ENCODE results near the gene NAE1.
"Not testable (repeated sequence)": the region's sequence is repeated elsewhere in the genome, so short reads cannot be mapped to it uniquely, and the experiment has no call there.

NAE1 gene

GRCh38 chr16:66830422-66831404 lies at the start of gene NAE1:
TSS of gene NAE1 (minus strand) at chr16:66830976. CDS start at chr16:66830899, 77 bp downstream.
- DNase-seq (ENCODE audit: low read depth in 2 of 2): peak; percentile 69 to 72

GRCh38 chr16:66878067-66878466 lies 47.3 kb upstream of the NAE1 start:
- DNase-seq (ENCODE audit: low read depth in 2 of 2): no peak

DNA sequence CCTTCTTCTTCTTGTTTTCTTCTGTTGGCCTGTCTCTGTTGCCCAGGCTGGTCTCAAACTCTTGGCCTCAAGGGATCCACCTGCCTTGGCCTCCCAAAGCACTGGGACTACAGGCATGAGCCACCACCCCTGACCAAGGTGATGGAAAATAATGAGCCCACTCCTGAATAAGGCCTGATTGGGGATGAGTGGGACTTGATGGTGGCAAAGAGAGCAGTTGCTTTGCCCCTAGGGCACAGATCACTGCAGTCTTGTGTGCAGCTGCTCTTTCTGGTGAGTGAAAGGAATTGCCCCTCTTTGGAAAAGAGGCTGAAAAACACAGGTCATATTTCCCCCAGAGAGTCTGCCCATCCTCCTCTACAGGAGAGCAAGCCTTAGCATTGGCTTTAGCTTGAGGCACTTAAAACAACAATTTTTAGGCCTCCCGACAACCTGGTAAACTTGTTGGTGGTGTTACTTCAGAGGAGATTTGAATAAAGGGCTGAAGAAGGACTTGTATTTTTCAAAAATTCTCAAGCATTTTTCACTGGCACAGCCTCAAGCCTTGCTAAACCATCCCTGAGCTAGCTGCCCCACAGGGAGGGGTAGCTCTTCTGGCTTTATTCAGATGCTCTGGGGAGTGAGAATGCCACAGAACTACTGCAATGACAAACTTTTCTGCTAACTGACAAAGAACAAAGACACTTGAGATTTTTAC lies 43.5 kb upstream of the NAE1 start:
- DNase-seq (ENCODE audit: low read depth in 2 of 2): peak in 1 of 2 experiments; percentile 9

DNA sequence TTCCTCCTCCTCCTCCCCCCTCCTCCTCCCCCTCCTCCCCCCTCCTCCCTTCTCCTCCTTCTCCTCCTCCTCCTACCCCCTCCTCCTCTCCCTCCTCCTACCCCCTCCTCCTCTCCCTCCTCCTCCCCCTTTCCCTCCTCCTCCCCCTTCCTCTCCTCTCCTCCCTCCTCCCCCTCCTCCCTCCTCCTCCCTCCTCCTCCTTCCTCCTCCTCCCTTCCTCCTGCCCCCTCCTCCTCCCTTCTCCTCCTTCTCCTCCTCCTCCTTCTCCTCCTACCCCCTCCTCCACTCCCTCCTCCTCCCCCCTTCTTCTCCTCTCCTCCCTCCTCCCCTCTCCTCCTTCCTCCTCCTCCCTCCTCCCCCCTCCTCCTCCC lies 42.9 kb upstream of the NAE1 start:
- no peak for DNase-seq (ENCODE audit: low read depth in 2 of 2)

- DNase-seq (ENCODE audit: low read depth in 2 of 2): peak; percentile 97 to 98
Measured at GRCh38 chr16:66872943-66873684, 42.3 kb upstream of the NAE1 start.

DNA sequence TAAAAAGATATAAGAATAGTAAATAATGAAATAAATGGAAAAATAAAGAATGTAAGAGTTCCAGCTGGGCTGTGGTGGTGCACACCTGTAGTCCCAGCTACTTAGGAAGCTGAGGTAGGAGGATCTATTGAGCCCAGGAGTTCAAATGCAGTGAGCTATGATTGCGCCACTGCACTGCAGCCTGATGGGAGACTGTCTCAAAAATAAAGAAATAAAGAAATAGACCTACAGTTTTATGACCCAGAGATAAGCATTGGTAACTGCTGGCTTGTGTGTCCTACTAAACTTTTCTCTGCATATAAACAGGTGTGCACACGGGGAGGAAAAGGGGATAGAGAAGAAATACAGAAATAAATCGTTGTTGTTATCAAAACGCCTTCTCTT lies 41.8 kb upstream of the NAE1 start:
- no peak for DNase-seq (ENCODE audit: low read depth in 2 of 2)

DNA sequence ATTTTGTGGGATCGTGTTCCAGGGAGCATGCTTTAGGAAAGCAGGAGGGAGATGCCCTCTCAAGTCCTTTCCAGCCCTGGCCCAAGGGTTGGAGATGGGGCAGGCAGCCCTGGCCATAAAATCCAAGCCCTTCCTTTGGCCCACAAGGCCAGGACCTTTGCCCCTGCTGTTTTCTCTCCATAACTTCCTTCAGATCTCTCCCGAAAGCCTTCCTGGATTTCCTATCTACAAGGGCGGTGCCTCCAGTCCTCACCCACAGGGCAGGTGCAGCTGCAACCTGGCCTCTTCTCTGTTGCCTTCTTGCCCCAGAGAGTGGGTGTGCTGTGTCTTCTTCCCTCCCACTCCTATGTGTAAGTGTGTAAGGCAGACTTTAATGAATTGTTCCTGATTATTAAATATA lies 41.1 kb upstream of the NAE1 start:
- DNase-seq (ENCODE audit: low read depth in 2 of 2): no peak

DNA sequence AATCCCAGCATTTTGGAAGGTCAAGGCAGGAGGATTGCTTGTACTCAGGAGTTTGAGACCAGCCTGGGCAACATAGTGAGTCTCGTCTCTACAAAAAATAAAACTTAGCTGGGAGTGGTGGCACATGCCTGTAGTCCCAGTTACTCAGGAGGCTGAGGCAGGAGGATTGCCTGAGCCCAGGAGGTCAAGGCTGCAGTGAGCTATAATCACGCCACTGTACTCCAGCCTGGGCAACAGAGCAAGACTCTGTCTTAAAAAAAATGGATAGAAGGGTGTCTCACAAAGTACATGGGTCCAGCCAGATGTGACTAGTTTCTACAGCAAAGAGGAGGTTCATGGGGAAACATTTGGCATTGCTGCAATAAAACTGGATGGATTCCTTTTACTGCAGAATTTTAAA lies 40.6 kb upstream of the NAE1 start:
- DNase-seq (ENCODE audit: low read depth in 2 of 2): not testable (repeated sequence)

- no peak for DNase-seq (ENCODE audit: low read depth in 2 of 2)
Measured at GRCh38 chr16:66869424-66869823, 38.6 kb upstream of the NAE1 start.

DNA sequence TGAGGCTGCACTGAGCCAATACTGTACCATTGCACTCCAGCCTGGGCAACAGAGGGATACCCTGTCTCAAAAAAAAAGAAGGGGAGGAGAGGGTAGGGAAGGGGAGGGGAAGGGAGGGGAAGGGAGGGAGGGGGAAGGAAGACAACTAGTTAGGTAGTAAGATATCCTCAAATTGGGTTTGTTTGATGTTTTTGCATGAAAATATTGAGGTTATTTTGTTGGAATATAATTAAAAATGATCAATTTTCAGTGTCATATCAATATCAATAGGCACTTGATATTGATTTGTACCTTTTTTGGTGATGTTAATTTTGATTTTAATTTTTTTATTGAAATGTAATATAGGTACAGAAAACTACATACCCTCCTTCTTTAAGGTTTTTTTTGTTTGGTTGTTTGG lies 32.9 kb upstream of the NAE1 start:
- no peak for DNase-seq (ENCODE audit: low read depth in 2 of 2)

DNA sequence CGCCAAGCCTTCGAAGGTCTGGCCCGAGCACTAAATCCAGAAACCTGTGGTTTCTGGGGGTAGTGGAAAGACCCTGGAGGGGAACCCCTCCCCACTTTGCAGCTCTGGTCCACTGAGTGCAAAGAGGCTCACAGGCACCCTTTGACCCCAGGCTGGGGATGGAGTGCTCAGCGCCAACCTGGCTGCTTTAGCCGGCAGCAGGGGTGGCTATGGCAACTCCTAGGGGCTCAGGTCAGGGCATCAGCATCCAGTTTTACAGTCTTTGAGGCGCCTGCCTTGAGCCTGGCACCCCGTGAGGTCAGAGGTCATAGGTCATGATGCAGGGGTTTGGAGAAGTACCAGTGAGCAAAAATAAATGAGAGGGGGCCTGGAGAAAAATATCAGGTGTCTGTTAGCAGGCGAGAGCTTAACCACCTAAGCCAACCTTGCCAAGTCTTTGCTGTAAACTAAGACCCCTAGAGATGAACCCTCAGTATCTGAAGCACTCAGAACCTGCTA lies 31.3 kb upstream of the NAE1 start:
- no peak for DNase-seq (ENCODE audit: low read depth in 2 of 2)

GRCh38 chr16:66859397-66860068 lies 28.8 kb upstream of the NAE1 start:
- no peak for DNase-seq (ENCODE audit: low read depth in 2 of 2)

- no peak for DNase-seq (ENCODE audit: low read depth in 2 of 2)
Measured at GRCh38 chr16:66858740-66859396, 28.1 kb upstream of the NAE1 start.

- DNase-seq (ENCODE audit: low read depth in 2 of 2): no peak
Measured at GRCh38 chr16:66857437-66857836, 26.7 kb upstream of the NAE1 start.

DNA sequence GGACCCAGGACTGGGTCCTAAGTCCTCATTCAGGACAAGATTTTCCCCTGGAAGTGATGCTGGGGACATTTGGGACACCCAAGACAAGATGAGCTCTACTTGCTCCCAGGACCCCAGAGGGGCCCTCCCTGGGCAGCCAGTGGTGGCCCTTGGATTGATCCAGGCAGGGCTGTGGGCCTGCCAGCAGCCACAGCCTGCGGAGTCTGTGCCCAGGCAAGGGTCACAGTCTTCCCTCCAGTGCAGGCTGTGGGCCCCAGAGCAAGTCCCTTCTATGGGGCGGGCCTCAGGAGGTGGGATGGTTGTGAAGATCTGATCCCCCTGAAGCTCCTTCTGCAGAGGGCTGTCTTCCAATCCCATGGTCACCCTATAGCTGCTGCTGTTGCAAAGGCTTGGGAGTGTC lies 26.0 kb upstream of the NAE1 start:
- DNase-seq (ENCODE audit: low read depth in 2 of 2): no peak

- no peak for DNase-seq (ENCODE audit: low read depth in 2 of 2)
Measured at GRCh38 chr16:66856184-66856730, 25.5 kb upstream of the NAE1 start.

GRCh38 chr16:66853261-66854139 lies 22.7 kb upstream of the NAE1 start:
- DNase-seq (ENCODE audit: low read depth in 2 of 2): no peak

- no peak for DNase-seq (ENCODE audit: low read depth in 2 of 2)
Measured at GRCh38 chr16:66851166-66851964, 20.6 kb upstream of the NAE1 start.

Data from fibroblast of skin of left quadriceps (primary cell).